Measurements from ENCODE around the gene WDR19.

Gene WDR19

DNA sequence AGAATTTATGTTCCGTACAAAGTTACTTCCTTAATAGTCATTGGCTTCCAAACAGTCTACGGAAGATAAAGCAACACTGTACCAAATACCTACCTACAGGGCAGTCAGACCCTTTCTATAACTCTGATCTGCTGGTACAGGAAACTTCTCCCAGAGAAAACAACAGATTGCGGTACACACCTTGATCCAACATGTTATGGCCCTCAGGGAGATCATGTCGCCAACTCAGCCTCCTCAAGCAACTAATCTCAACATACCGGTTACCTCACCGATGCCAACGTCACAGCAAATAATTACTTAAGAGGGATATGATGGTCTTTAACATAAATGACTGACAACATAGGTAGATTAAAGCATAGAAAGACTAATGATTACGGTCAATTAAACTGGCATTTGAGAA is 113.5 kb downstream of the WDR19 start:
- in situ Hi-C loops (cut with MboI; ENCODE audit: low sequenced_read_pairs), result no loop called here

DNA sequence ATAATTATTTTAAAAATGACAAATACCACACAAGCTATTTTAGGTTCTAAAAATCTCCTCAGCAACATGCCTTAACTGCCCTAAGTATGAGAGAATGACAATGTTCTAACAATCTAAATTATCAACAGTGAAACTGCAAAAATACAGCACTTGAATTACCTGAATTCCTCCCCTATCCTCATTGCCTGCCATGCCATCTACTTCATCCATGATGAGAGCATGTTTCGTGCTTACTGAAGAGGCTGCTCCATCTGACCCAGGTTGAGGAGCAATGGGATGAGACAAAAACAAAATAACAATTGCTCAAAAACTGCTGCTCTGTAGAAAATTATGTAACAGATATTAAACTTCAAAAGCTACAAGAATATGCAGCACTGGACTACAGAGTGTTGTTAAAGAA is 120.6 kb downstream of the WDR19 start:
- in situ Hi-C loops (cut with MboI; ENCODE audit: low sequenced_read_pairs), result no loop called here

GRCh38 chr4:39303871-39304270 is 121.5 kb downstream of the WDR19 start:
- in situ Hi-C loops (cut with MboI; ENCODE audit: low sequenced_read_pairs), result no loop called here

- in situ Hi-C loops (cut with MboI; ENCODE audit: low sequenced_read_pairs), result no loop called here
Measured at GRCh38 chr4:39304651-39305050, 122.3 kb downstream of the WDR19 start.

- in situ Hi-C loops (cut with MboI; ENCODE audit: low sequenced_read_pairs), result no loop called here
Measured at GRCh38 chr4:39305912-39306677, 123.8 kb downstream of the WDR19 start.

DNA sequence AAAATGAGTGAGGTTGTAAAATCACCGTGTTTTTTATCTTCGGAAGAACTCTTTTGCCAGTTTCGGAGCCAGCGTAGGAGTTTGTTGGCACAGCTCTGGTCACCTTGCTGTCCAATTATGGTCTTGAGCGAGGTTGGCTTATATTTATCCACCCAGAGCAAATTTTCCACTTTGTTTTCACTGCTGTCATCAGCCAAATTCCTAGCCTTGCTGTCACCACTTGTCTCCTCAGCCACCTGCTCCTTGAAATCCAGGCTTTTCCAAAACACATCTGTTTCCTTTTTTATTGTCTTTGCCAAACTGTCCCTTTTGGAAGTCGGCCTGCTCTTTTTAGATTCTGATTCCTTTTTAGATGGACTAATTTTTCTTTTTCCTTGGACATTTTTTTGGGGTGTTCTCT is 126.3 kb downstream of the WDR19 start:
- in situ Hi-C loops (cut with MboI; ENCODE audit: low sequenced_read_pairs), result no loop called here

DNA sequence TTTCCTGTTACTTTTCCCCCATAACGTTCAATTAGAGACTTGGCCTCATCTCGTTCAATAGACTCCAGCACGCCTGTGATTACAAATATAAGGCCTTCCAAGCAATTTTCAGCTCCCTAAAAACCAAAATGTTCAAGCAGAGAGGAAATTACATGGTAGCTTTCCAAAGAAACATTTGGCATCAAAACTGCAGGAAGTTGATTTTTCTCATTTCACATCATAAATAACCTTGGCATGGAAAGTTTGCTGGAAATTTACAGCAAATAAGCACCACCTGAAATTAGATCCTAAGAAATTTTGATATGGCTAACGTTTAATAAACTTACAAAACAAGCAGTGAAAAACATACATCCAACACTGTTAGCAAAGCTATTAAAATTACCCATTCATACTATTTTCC is 130.5 kb downstream of the WDR19 start:
- in situ Hi-C loops (cut with MboI; ENCODE audit: low sequenced_read_pairs), result no loop called here

DNA sequence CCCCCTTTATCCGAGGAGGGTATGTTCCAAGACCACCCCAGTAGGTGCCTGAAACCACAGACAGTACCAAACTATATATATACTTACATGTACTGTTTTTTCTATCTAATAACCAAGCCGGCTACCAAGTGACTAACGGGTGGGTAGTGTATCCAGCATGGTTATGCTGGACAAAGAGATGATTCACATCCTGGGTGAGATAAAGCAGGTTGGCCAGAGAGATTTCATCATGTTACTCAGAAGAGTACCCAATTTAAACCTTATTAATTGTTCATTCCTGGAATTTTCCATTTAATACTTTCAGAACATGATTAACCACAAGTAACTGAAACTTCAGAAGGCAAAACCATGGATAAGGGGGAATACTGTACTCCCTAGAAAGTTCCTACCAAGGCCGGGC is 137.3 kb downstream of the WDR19 start:
- in situ Hi-C loops (cut with MboI; ENCODE audit: low sequenced_read_pairs), result no loop called here

- in situ Hi-C loops (cut with MboI; ENCODE audit: low sequenced_read_pairs), result no loop called here
Measured at GRCh38 chr4:39320381-39321115, 138.2 kb downstream of the WDR19 start.

DNA sequence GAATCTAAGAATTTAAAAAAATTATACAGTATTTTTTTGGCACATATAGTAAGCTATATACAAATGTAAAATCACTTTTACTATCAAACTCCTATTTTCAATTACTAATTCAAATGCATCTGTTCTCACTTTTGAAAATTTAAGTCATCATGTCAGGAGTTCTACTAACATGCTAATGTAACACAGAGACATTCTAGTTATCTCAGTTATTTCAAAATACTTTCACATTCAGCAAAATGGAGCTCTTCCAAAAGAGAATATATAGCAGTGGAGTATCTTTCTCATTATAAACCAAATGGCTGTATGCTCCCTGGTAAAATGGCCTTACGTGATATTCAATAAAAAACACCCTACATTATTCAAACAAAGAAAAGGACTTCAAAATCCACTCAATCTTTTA is 141.5 kb downstream of the WDR19 start:
- in situ Hi-C loops (cut with MboI; ENCODE audit: low sequenced_read_pairs), result no loop called here

DNA sequence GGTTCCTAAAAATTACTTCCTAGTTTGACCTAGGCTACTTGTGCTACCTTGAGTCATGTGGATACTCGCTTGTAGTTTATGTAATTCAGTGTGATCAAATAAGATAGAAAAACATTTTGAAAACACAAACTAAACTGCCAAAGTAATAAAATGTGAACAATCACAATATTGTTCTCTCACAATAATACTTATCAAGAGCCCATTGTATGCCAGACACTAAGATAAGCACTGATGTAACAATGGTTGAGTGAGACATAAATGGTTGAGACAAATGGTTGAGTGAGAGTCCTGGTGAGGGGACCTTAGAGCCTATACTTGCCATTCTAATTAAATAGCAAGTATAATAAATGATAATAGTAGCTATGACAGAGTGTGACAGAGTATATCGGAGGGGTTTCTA is 142.1 kb downstream of the WDR19 start:
- in situ Hi-C loops (cut with MboI; ENCODE audit: low sequenced_read_pairs), result no loop called here

- in situ Hi-C loops (cut with MboI; ENCODE audit: low sequenced_read_pairs), result no loop called here
Measured at GRCh38 chr4:39324897-39325613, 142.7 kb downstream of the WDR19 start.

DNA sequence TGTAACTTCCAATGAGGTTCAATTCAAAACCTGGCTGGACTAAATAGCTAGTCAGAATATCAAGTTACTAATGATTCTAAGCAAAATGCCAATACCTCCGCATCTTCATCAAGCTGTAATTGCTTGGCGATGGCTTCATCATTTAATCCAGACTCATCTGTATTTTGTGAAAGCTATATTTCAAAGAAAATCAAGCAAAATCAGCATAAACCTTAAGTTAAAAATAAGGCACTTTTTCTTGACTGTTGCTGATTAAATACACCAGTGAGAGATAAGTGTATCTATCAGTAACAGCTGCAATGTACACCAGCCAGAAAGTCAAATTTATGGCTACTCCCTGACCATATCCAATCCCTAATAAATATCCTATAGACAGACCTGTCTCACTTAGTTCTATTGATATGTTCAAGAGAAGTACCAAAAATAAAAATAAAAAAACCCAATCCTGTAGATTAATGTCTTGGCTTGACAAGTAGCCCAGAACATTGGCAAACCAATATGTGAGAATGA is 144.2 kb downstream of the WDR19 start:
- in situ Hi-C loops (cut with MboI; ENCODE audit: low sequenced_read_pairs), result no loop called here

DNA sequence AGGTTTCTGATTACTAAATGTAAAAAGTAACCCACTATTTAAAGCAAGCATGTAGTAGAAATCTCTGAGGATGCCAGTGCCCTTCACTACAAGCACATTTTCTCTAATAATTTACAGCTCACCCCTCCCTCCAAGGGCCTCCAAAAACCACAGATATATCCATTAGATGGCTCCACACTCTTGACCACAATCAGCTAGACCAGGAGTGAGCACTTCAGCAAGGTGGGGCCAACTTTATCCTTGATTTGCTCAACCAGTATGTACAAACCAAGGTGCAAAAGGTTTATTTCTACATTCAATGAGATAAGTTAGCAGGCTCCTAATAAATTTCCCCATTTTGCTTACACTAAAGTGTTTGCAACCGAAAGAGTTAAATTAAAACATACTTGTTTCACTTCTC is 148.0 kb downstream of the WDR19 start:
- in situ Hi-C loops (cut with MboI; ENCODE audit: low sequenced_read_pairs), result no loop called here

- in situ Hi-C loops (cut with MboI; ENCODE audit: low sequenced_read_pairs), result no loop called here
Measured at GRCh38 chr4:39331191-39331590, 148.9 kb downstream of the WDR19 start.
